Measurements from ENCODE around the gene SMIM5.

SMIM5 gene

GRCh38 chr17:75658237-75658636, 25.0 kb downstream of the SMIM5 start:
- Mint-ChIP-seq H3K4me1 (no peaks in the 10 kb centered on the region), H3K9me3 (no peaks in the 10 kb centered on the region), H3K4me3 (no peak overlapping the region), H3K27ac (peak overlapping the region in 1 of 2 donors; percentile 19), H3K27me3 (no peaks in the 10 kb centered on the region)
- DNase-seq: no peak
- no peak for ATAC-seq

- no peaks in the 10 kb centered on the region for H3K9me3 Mint-ChIP-seq
- peak overlapping the region in 1 of 2 donors; percentile 34 for H3K27ac Mint-ChIP-seq
- no peak overlapping the region for H3K4me3 Mint-ChIP-seq
- no peak for DNase-seq
- H3K4me1 Mint-ChIP-seq: peaks cover 17% of the 10 kb centered on the region
- H3K27me3 Mint-ChIP-seq: no peaks in the 10 kb centered on the region
- ATAC-seq: no peak
These were observed 28.3 kb downstream of the SMIM5 start for GRCh38 chr17:75661531-75661930.

- Mint-ChIP-seq H3K4me3 (no peak overlapping the region), H3K9me3 (no peaks in the 10 kb centered on the region), H3K27ac (no peak overlapping the region), H3K4me1 (peaks cover 17% of the 10 kb centered on the region), H3K27me3 (no peaks in the 10 kb centered on the region)
- DNase-seq (no peak), ATAC-seq (no peak)
These were observed 29.3 kb downstream of the SMIM5 start for GRCh38 chr17:75662511-75662910.

GRCh38 chr17:75664099-75664549, 30.9 kb downstream of the SMIM5 start:
- no peak for DNase-seq
- Mint-ChIP-seq H3K4me3 (no peak overlapping the region), H3K27ac (no peak overlapping the region), H3K4me1 (peaks cover 25% of the 10 kb centered on the region), H3K27me3 (no peaks in the 10 kb centered on the region), H3K9me3 (no peaks in the 10 kb centered on the region)
- no peak for ATAC-seq

- DNase-seq: no peak
- Mint-ChIP-seq H3K27ac (peak overlapping the region; percentile 31 to 76), H3K27me3 (no peaks in the 10 kb centered on the region), H3K4me1 (peaks cover 32% of the 10 kb centered on the region), H3K9me3 (no peaks in the 10 kb centered on the region), H3K4me3 (peak overlapping the region in 1 of 2 donors; percentile 73)
- ATAC-seq: no peak
These were observed 32.7 kb downstream of the SMIM5 start for GRCh38 chr17:75665981-75666380.

- Mint-ChIP-seq H3K9me3 (no peaks in the 10 kb centered on the region), H3K27me3 (no peaks in the 10 kb centered on the region), H3K4me3 (peak within 1 kb of the TSS in 1 of 2 donors; percentile 73), H3K4me1 (peaks cover 33% of the 10 kb centered on the region), H3K27ac (peak within 1 kb of the TSS; percentile 31 to 76)
- DNase-seq: peak; percentile 90 to 98
- peak; percentile 100 for ATAC-seq
These were observed 33.9 kb downstream of the SMIM5 start, which contains the start of the genes RECQL5 and SAP30BP for GRCh38 chr17:75666959-75667790. Gene RECQL5 (minus strand): TSS chr17:75667154. CDS start chr17:75666557, 597 bp downstream. Gene SAP30BP (plus strand): TSS chr17:75667338. CDS start chr17:75667373, 35 bp downstream.

- peaks cover 33% of the 10 kb centered on the region for H3K4me1 Mint-ChIP-seq
- H3K27ac Mint-ChIP-seq: no peak overlapping the region
- no peak overlapping the region for H3K4me3 Mint-ChIP-seq
- no peaks in the 10 kb centered on the region for H3K9me3 Mint-ChIP-seq
- DNase-seq (no peak), ATAC-seq (no peak)
- no peaks in the 10 kb centered on the region for H3K27me3 Mint-ChIP-seq
These were observed 34.6 kb downstream of the SMIM5 start for GRCh38 chr17:75667825-75668224.

GRCh38 chr17:75668489-75668888, 35.3 kb downstream of the SMIM5 start:
- no peaks in the 10 kb centered on the region for H3K27me3 Mint-ChIP-seq
- peaks cover 33% of the 10 kb centered on the region for H3K4me1 Mint-ChIP-seq
- ATAC-seq: no peak

GRCh38 chr17:75670868-75671267, 37.6 kb downstream of the SMIM5 start:
- Mint-ChIP-seq H3K27me3 (no peaks in the 10 kb centered on the region), H3K4me1 (peaks cover 23% of the 10 kb centered on the region), H3K9me3 (no peaks in the 10 kb centered on the region), H3K4me3 (no peak overlapping the region), H3K27ac (no peak overlapping the region)
- DNase-seq (no peak), ATAC-seq (no peak)

More at GRCh38 chr17:75668489-75668888, 35.3 kb downstream of the SMIM5 start:
- Mint-ChIP-seq H3K4me3 (no peak overlapping the region), H3K9me3 (no peaks in the 10 kb centered on the region), H3K27ac (peak overlapping the region; percentile 10 to 45)
- DNase-seq: no peak

- Mint-ChIP-seq H3K4me3 (no peak overlapping the region), H3K27me3 (no peaks in the 10 kb centered on the region), H3K9me3 (no peaks in the 10 kb centered on the region), H3K4me1 (peaks cover 16% of the 10 kb centered on the region), H3K27ac (no peak overlapping the region)
- ATAC-seq: no peak
- DNase-seq: no peak
These were observed 38.8 kb downstream of the SMIM5 start for GRCh38 chr17:75672011-75672410.

- no peak overlapping the region for H3K4me3 Mint-ChIP-seq
- no peaks in the 10 kb centered on the region for H3K27me3 Mint-ChIP-seq
- no peak overlapping the region for H3K27ac Mint-ChIP-seq
- DNase-seq (no peak), ATAC-seq (no peak)
- no peaks in the 10 kb centered on the region for H3K9me3 Mint-ChIP-seq
- peaks cover 18% of the 10 kb centered on the region for H3K4me1 Mint-ChIP-seq
These were observed 40.3 kb downstream of the SMIM5 start for GRCh38 chr17:75673487-75673886.

GRCh38 chr17:75676461-75676860, 43.2 kb downstream of the SMIM5 start:
- H3K27me3 Mint-ChIP-seq: no peaks in the 10 kb centered on the region
- no peak overlapping the region for H3K4me3 Mint-ChIP-seq
- no peak overlapping the region for H3K27ac Mint-ChIP-seq
- ATAC-seq: no peak
- H3K9me3 Mint-ChIP-seq: no peaks in the 10 kb centered on the region
- H3K4me1 Mint-ChIP-seq: peaks cover 6% of the 10 kb centered on the region
- DNase-seq: no peak

- H3K4me3 Mint-ChIP-seq: no peak overlapping the region
- DNase-seq (no peak), ATAC-seq (no peak)
- H3K27me3 Mint-ChIP-seq: no peaks in the 10 kb centered on the region
- H3K27ac Mint-ChIP-seq: peak overlapping the region in 1 of 2 donors; percentile 84
- H3K4me1 Mint-ChIP-seq: peaks cover 17% of the 10 kb centered on the region
- no peaks in the 10 kb centered on the region for H3K9me3 Mint-ChIP-seq
These were observed 46.5 kb downstream of the SMIM5 start for GRCh38 chr17:75679706-75680211.

GRCh38 chr17:75680431-75680830, 47.2 kb downstream of the SMIM5 start:
- DNase-seq: no peak
- no peak for ATAC-seq
- Mint-ChIP-seq H3K4me3 (no peak overlapping the region), H3K4me1 (peaks cover 24% of the 10 kb centered on the region), H3K27me3 (no peaks in the 10 kb centered on the region), H3K9me3 (no peaks in the 10 kb centered on the region), H3K27ac (peak overlapping the region in 1 of 2 donors; percentile 78)

GRCh38 chr17:75681289-75681688, 48.1 kb downstream of the SMIM5 start:
- ATAC-seq (no peak), DNase-seq (no peak)
- H3K27me3 Mint-ChIP-seq: no peaks in the 10 kb centered on the region

GRCh38 chr17:75683583-75683982, 50.3 kb downstream of the SMIM5 start:
- H3K9me3 Mint-ChIP-seq: no peaks in the 10 kb centered on the region

More at GRCh38 chr17:75681289-75681688, 48.1 kb downstream of the SMIM5 start:
- Mint-ChIP-seq H3K4me3 (no peak overlapping the region), H3K9me3 (no peaks in the 10 kb centered on the region), H3K4me1 (peaks cover 32% of the 10 kb centered on the region), H3K27ac (no peak overlapping the region)

More at GRCh38 chr17:75683583-75683982, 50.3 kb downstream of the SMIM5 start:
- no peak for DNase-seq
- no peak for ATAC-seq
- Mint-ChIP-seq H3K4me3 (no peak overlapping the region), H3K27ac (no peak overlapping the region), H3K27me3 (no peaks in the 10 kb centered on the region), H3K4me1 (peaks cover 45% of the 10 kb centered on the region)
